Gastrocnemius medialis (tissue), 4 donors: ENCODE measurements around the gene IL17C. TPM values are rescaled to one million over a fixed set of nuclear protein-coding genes. Genes with fewer than 3 reads are reported as not detected.

ENCODE experiments used
- ATAC-seq, 2 donors: fragments of 150-250 bp; one replicate each; pipeline ENCODE4 v1.9.1; 2016
- DNase-seq, 2 donors: peaks; one replicate each; pipeline ENCODE4 v3.0.0-alpha.2; 2019
- H3K27ac ChIP-seq, 4 donors: fragments of 200-600 bp; sonication (generic); 1 replicate in 1 of 4; 2 replicates in 3 of 4; pipeline ENCODE4 v1.5.1; 2016 to 2018; ENCODE audit warnings: mild to moderate bottlenecking in 2 of 4, moderate library complexity in 1 of 4
- H3K27me3 ChIP-seq, 3 donors: fragments of 200-600 bp; sonication (generic) in 2 of 3; 1 replicate in 1 of 3; 2 replicates in 2 of 3; pipeline versions ENCODE4 v1.5.1 to v1.6.0; 2016 to 2019; ENCODE audit warnings: mild to moderate bottlenecking in 1 of 3, moderate library complexity in 1 of 3
- H3K36me3 ChIP-seq, 2 donors: fragments of 200-600 bp; sonication (generic) in 1 of 2; one replicate each; pipeline ENCODE4 v1.5.1; 2017 to 2018
- H3K4me1 ChIP-seq, 2 donors: fragments of 200-600 bp; sonication (generic) in 1 of 2; one replicate each; pipeline ENCODE4 v1.5.1; 2016 to 2017; ENCODE audit warnings: mild to moderate bottlenecking in 2 of 2
- H3K4me3 ChIP-seq, 4 donors: fragments of 200-600 bp; sonication (generic) in 3 of 4; 1 replicate in 1 of 4; 2 replicates in 3 of 4; pipeline ENCODE4 v1.5.1; 2016 to 2019; ENCODE audit warnings: mild to moderate bottlenecking in 2 of 4
- H3K9me3 ChIP-seq, 3 donors: fragments of 200-600 bp; sonication (generic) in 2 of 3; 1 replicate in 1 of 3; 2 replicates in 2 of 3; pipeline ENCODE4 v1.5.1; 2016 to 2019
- CTCF ChIP-seq, 5 experiments: fragments of 450-650 bp in 3 of 5; fragments of 200-600 bp in 2 of 5; sonication (generic) in 2 of 5; IDR thresholded peaks in 4 of 5; conservative IDR thresholded peaks in 1 of 5; 1 replicate in 4 of 5; 2 replicates in 1 of 5; pipeline ENCODE4 v1.5.1; 2016 to 2019; ENCODE audit warnings: antibody characterized with exemption in 5 of 5, mild to moderate bottlenecking in 3 of 5, moderate library complexity in 3 of 5
- POLR2A ChIP-seq, 2 donors: fragments of 450-650 bp; IDR thresholded peaks; one replicate each; pipeline ENCODE4 v1.6.1; 2017; ENCODE audit warnings: antibody characterized with exemption in 2 of 2, mild to moderate bottlenecking in 2 of 2, moderate library complexity in 2 of 2
- in situ Hi-C, 4 donors: fragments of 200-750 bp; cut with MboI; loops; one replicate each; pipeline versions ENCODE4 v1.15.0 to v1.8.0; 2017; ENCODE audit warnings: low sequenced_read_pairs in 4 of 4
- intact Hi-C: fragments of 100-400 bp; cut with DNase I; formaldehyde crosslinking; loops from one replicate; pipeline ENCODE4 v1.15.1; 2023; ENCODE audit warnings: low total_unique reads
- total RNA-seq, 4 donors: library from RNA; depleted of rRNA; stranded (reverse); fragments of >200 nt; gene quantifications; one replicate each; pipeline versions ENCODE4 v1.1.0 to v1.2.3, GENCODE V29; 2016

Gene IL17C
- total RNA-seq, 4 donors from 2014 or later, result not detected

- ATAC-seq (peak; percentile 43 to 45), DNase-seq (peak; percentile 37 to 46)
- H3K27me3 ChIP-seq, result no peaks in the 10 kb centered on the region
- no peaks in the 10 kb centered on the region for H3K9me3 ChIP-seq
- H3K27ac ChIP-seq, result peak within 1 kb of the TSS; percentile 38 to 64 (median 58)
- H3K4me3 ChIP-seq, result peak within 1 kb of the TSS; percentile 50 to 64 (median 61)
- H3K36me3 ChIP-seq, result peaks cover 0 to 25% of the 10 kb centered on the region in 2 donors
- TF ChIP-seq CTCF (IDR thresholded peaks at IDR 0.05 in 4 of 5, conservative IDR thresholded peaks at IDR 0.05 in 1 of 5), result no peak
- TF ChIP-seq POLR2A (IDR thresholded peaks at IDR 0.05), result no peak
- H3K4me1 ChIP-seq, result peaks cover 8 to 9% of the 10 kb centered on the region in 2 donors
- intact Hi-C loops, result no loop called here
- in situ Hi-C loops, result no loop called here
Measured at GRCh38 chr16:88650749-88651275, 12.4 kb downstream of the IL17C start, which contains the start of gene CYBA. Gene CYBA, minus strand, starts transcription at chr16:88651053. Its CDS starts 40 bp downstream, at chr16:88651013.

- intact Hi-C loops (no loop called here), in situ Hi-C loops (no loop called here)
- Histone ChIP-seq H3K4me3 (peak overlapping the region; percentile 50 to 64 (median 61)), H3K27ac (peak overlapping the region; percentile 7 to 64 (median 56)), H3K27me3 (no peaks in the 10 kb centered on the region), H3K36me3 (peaks cover 0 to 29% of the 10 kb centered on the region in 2 donors), H3K4me1 (peaks cover 8 to 9% of the 10 kb centered on the region in 2 donors), H3K9me3 (no peaks in the 10 kb centered on the region)
- TF ChIP-seq POLR2A (IDR thresholded peaks at IDR 0.05) (no peak), CTCF (IDR thresholded peaks at IDR 0.05 in 4 of 5, conservative IDR thresholded peaks at IDR 0.05 in 1 of 5) (no peak)
- ATAC-seq (peak; percentile 32 to 59), DNase-seq (peak in 1 of 2 donors; percentile 45)
Measured at GRCh38 chr16:88651276-88651988, 13.1 kb downstream of the IL17C start.

- H3K4me1 ChIP-seq, result peaks cover 8 to 9% of the 10 kb centered on the region in 2 donors
- no peaks in the 10 kb centered on the region for H3K9me3 ChIP-seq
- peak overlapping the region in 2 of 4 donors; percentile 43 to 59 for H3K27ac ChIP-seq
- no peaks in the 10 kb centered on the region for H3K27me3 ChIP-seq
- ATAC-seq (no peak), DNase-seq (no peak)
- peaks cover 0 to 29% of the 10 kb centered on the region in 2 donors for H3K36me3 ChIP-seq
- intact Hi-C loops (no loop called here), in situ Hi-C loops (no loop called here)
- no peak for TF ChIP-seq CTCF (IDR thresholded peaks at IDR 0.05 in 4 of 5, conservative IDR thresholded peaks at IDR 0.05 in 1 of 5)
- H3K4me3 ChIP-seq, result no peak overlapping the region
Measured at GRCh38 chr16:88651989-88652761, 13.8 kb downstream of the IL17C start.

- no peaks in the 10 kb centered on the region for H3K9me3 ChIP-seq
- no peak for DNase-seq
- ATAC-seq, result no peak
- intact Hi-C loops, result no loop called here
- TF ChIP-seq POLR2A (IDR thresholded peaks at IDR 0.05), result no peak
- TF ChIP-seq CTCF (IDR thresholded peaks at IDR 0.05 in 4 of 5, conservative IDR thresholded peaks at IDR 0.05 in 1 of 5), result no peak
- in situ Hi-C loops, result no loop called here
- no peaks in the 10 kb centered on the region for H3K27me3 ChIP-seq
- peaks cover 0 to 29% of the 10 kb centered on the region in 2 donors for H3K36me3 ChIP-seq
- peaks cover 8 to 9% of the 10 kb centered on the region in 2 donors for H3K4me1 ChIP-seq
- no peak overlapping the region for H3K27ac ChIP-seq
- no peak overlapping the region for H3K4me3 ChIP-seq
Measured at GRCh38 chr16:88652762-88653063, 14.3 kb downstream of the IL17C start.
